K562 (cell line): ENCODE results near the gene WRAP53. TPM values are rescaled to one million over a fixed set of nuclear protein-coding genes. Genes with fewer than 3 reads are reported as not detected.

Experiments used
- ATAC-seq: fragments of 200-7000 bp; cut with Tn5 transposase; 3 replicates; pipeline ENCODE4 v1.9.1; 2020; ENCODE audit warnings: moderate library complexity
- BruUV-seq: library from RNA; stranded (reverse); fragments of 400-500 nt; replicated peaks from 2 replicates; lab custom pipeline; 2021; lab: Mats Ljungman, UMichigan
- CTCF ChIA-PET: fragments of 300-600 bp; formaldehyde crosslinking; extraction: SDS; loops from one replicate; lab custom pipeline; 2021; ENCODE audit warnings: low intra/inter-chr PET ratio; lab: Yijun Ruan, JAX
- POLR2A ChIA-PET: fragments of 300-600, 350-650 bp; sonication (Branson Sonifier 250); formaldehyde crosslinking; extraction: SDS; loops from one replicate; lab custom pipeline; 2021; ENCODE audit warnings: antibody characterized with exemption, inconsistent platforms; lab: Yijun Ruan, JAX
- DNase-seq, 4 experiments: peaks; one replicate each; pipeline versions ENCODE4 v3.0.0 to v3.0.0-alpha.2; 2011 to 2018; ENCODE audit warnings: low spot score in 3 of 4, mixed read lengths in 3 of 4; ENCODE audit errors: extremely low read depth in 1 of 4
- FAIRE-seq: peaks from 2 replicates; lab custom pipeline; 2011; peaks lifted over from hg19 to GRCh38; lab: Jason Lieb, UNC
- H2AFZ ChIP-seq: 2 replicates; pipeline ENCODE4 v1.6.0; 2011; ENCODE audit warnings: low read depth, low read length, control low read depth, inconsistent platforms
- H3K27ac ChIP-seq: fragments of 200-600 bp; 3 replicates; pipeline ENCODE4 v1.8.0; 2011; ENCODE audit warnings: low read depth, mild to moderate bottlenecking, control low read depth, inconsistent platforms, low read length, moderate library complexity, mixed read lengths; ENCODE audit errors: extremely low read depth
- H3K27me3 ChIP-seq, 2 experiments: fragments of 300-600 bp in 1 of 2; 2 replicates in 1 of 2; 3 replicates in 1 of 2; pipeline versions ENCODE4 v1.6.0 to v1.8.0; 2011; ENCODE audit warnings: inconsistent platforms in 2 of 2, low read length in 2 of 2, mild to moderate bottlenecking in 1 of 2, mixed read lengths in 1 of 2, moderate library complexity in 1 of 2; ENCODE audit not compliant: control insufficient read depth in 2 of 2, insufficient read depth in 2 of 2
- H3K36me3 ChIP-seq: fragments of 300-600 bp; 3 replicates; pipeline ENCODE4 v1.8.0; 2011; ENCODE audit warnings: mild to moderate bottlenecking, low read length, inconsistent platforms; ENCODE audit not compliant: control insufficient read depth, insufficient read depth
- H3K4me1 ChIP-seq, 2 experiments: fragments of 200-600 bp in 1 of 2; replicated peaks in 1 of 2; 2 replicates in 1 of 2; 3 replicates in 1 of 2; pipeline versions ENCODE4 v1.5.1 to v1.8.0; 2011; ENCODE audit warnings: inconsistent platforms in 2 of 2, low read length in 2 of 2, mild to moderate bottlenecking in 1 of 2, mixed read lengths in 1 of 2, moderate library complexity in 1 of 2; ENCODE audit not compliant: control insufficient read depth in 2 of 2, insufficient read depth in 2 of 2
- H3K4me2 ChIP-seq: 2 replicates; pipeline ENCODE4 v1.6.1; 2011; ENCODE audit warnings: low read length, control low read depth, inconsistent platforms, mixed read lengths; ENCODE audit not compliant: insufficient read depth
- H3K4me3 ChIP-seq: fragments of 200-600 bp; sonication (generic), shearing (Covaris generic); 2 replicates; pipeline ENCODE4 v1.5.1; 2016; ENCODE audit warnings: control low read depth, inconsistent platforms
- H3K79me2 ChIP-seq: fragments of 200-600 bp; 3 replicates; pipeline ENCODE4 v1.8.0; 2011; ENCODE audit warnings: low read length, inconsistent platforms; ENCODE audit not compliant: control insufficient read depth, insufficient read depth
- H3K9ac ChIP-seq, 2 experiments: 2 replicates each; pipeline versions ENCODE4 v1.6.0 to v1.6.1; 2011; ENCODE audit warnings: low read depth in 2 of 2, low read length in 2 of 2, control low read depth in 1 of 2, inconsistent platforms in 1 of 2, mild to moderate bottlenecking in 1 of 2, mixed read lengths in 1 of 2; ENCODE audit not compliant: insufficient read depth in 1 of 2
- H3K9me1 ChIP-seq: one replicate; pipeline ENCODE4 v1.6.0; 2011; ENCODE audit warnings: inconsistent platforms, mild to moderate bottlenecking, low read length, moderate library complexity; ENCODE audit not compliant: control insufficient read depth, insufficient read depth
- H3K9me3 ChIP-seq: replicated peaks from 2 replicates; pipeline ENCODE4 v1.5.1; 2011; ENCODE audit warnings: low read depth, low read length, inconsistent platforms; ENCODE audit not compliant: control insufficient read depth, insufficient read depth
- H4K20me1 ChIP-seq: replicated peaks from 2 replicates; pipeline ENCODE4 v1.6.1; 2011; ENCODE audit warnings: low read length, inconsistent platforms, mixed read lengths; ENCODE audit not compliant: control insufficient read depth, insufficient read depth
- FOXP1 ChIP-seq: sonication (generic); formaldehyde crosslinking; IDR thresholded peaks from 2 replicates; pipeline ENCODE4 v1.8.0; 2022; ENCODE audit warnings: mild to moderate bottlenecking, missing genetic modification reagents
- MEIS2 ChIP-seq: fragments of 450-650 bp; IDR thresholded peaks from 2 replicates; pipeline ENCODE4 v1.6.1; 2014; ENCODE audit warnings: mild to moderate bottlenecking; ENCODE audit not compliant: partially characterized antibody
- NRF1 ChIP-seq, 2 experiments: fragments of 450-650 bp; IDR thresholded peaks in 1 of 2; conservative IDR thresholded peaks in 1 of 2; 2 replicates each; pipeline ENCODE4 v1.6.1; 2014; ENCODE audit warnings: mild to moderate bottlenecking in 2 of 2
- ZNF408 ChIP-seq: fragments of 250-450 bp; sonication (Bioruptor Pico); IDR thresholded peaks from 2 replicates; pipeline ENCODE4 v1.4.0; 2020; ENCODE audit warnings: low read depth, mild to moderate bottlenecking, moderate library complexity
- WGBS: fragments of 100-300 bp; shearing (Covaris generic); methylation state at CpG from one replicate; pipeline ENCODE4 v1.1.6; 2016; ENCODE audit warnings: low coverage, mixed read lengths; ENCODE audit not compliant: insufficient coverage; ENCODE audit errors: missing lambda C conversion rate; 5-methylcytosine and 5-hydroxymethylcytosine counted together
- in situ Hi-C: fragments of 300-500 bp; cut with MboI; formaldehyde crosslinking; loops from 4 replicates; pipeline ENCODE4 v1.15.0; 2018; ENCODE audit warnings: inconsistent platforms, mixed read lengths
- intact Hi-C: fragments of 100-400 bp; cut with micrococcal nuclease; formaldehyde crosslinking; loops from 2 replicates; pipeline ENCODE4 v1.14.2; 2022
- polyA plus RNA-seq, 8 experiments: library from polyadenylated mRNA; depleted of rRNA in 4 of 8; stranded (reverse) in 5 of 8; unstranded in 3 of 8; fragments of >200 nt; fragmentation: Nextera tagmentation in 2 of 8; fragmentation: Illumina TruSeq in 1 of 8; extraction: Ambion mirVana in 2 of 8; extraction: Trizol in 1 of 8; gene quantifications; 2 replicates each; pipeline versions ENCODE4 v1.2.1 to v1.2.3, GENCODE V29; 2011 to 2014; ENCODE audit warnings: inconsistent platforms in 1 of 8, missing spikeins in 1 of 8
- total RNA-seq, 7 experiments: library from RNA; depleted of rRNA in 6 of 7; stranded (reverse); fragments of >200 nt in 6 of 7; fragmentation: Illumina TruSeq in 2 of 7; extraction: Trizol in 2 of 7; gene quantifications; 2 replicates each; pipeline versions ENCODE4 v1.2.1 to v1.2.3, GENCODE V29; 2011 to 2021; ENCODE audit warnings: low replicate concordance in 1 of 7
- TF ChIP-seq, protein P1 (sequence below), 2 experiments: IDR thresholded peaks in 1 of 2; conservative IDR thresholded peaks in 1 of 2; 2 replicates each; pipeline ENCODE4 v1.6.1; 2016; ENCODE audit warnings: low read depth in 2 of 2, mild to moderate bottlenecking in 1 of 2, missing compliant biosample characterization in 1 of 2, missing genetic modification characterization in 1 of 2, moderate library complexity in 1 of 2
- TF ChIP-seq, protein P2 (sequence below): sonication (generic); formaldehyde crosslinking; IDR thresholded peaks from 2 replicates; pipeline ENCODE4 v1.4.0; 2020; ENCODE audit warnings: mild to moderate bottlenecking, missing genetic modification reagents

Gene WRAP53
- total and polyA plus RNA-seq, 9 of the 15 experiments (the other 6 are each of a cell fraction or from before 2014, with no cell fraction given): 0.72 to 18.2 (median 13.4) TPM

DNA sequence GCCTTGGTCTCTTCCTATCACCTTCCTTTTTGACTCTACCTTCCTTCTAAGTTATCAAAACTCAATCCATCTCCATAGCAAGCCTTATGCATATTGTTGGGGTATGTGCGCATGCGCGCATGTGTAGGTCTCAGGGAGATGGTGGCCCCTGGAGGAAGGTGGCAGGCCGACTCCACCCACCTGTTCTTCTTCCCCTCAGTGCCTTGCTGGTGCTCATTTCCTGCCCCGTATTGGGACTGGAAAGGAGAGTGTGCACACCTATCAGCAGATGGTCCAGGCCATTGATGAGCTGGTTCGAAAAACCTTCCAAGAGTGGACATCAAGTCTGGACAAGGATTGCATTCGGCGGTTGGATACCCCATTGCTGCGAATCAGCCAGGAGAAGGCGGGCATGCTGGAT lies 54.5 kb downstream of the WRAP53 start:
- Histone ChIP-seq H3K36me3 (no peaks in the 10 kb centered on the region), H3K9me1 (no peaks in the 10 kb centered on the region), H2AFZ (no peak overlapping the region), H3K4me2 (peak overlapping the region; percentile 49; the same call in 1 of the 2 replicates), H3K4me1 (peaks cover 0 to 4% of the 10 kb centered on the region in 2 experiments; a peak in 3 of 5 replicates), H3K4me3 (no peak overlapping the region), H3K27me3 (peaks cover 15 to 39% of the 10 kb centered on the region in 2 experiments; a peak in 4 of 5 replicates), H4K20me1 (0 out of 2 replicates have a peak, but pooled peaks cover 3% of the 10 kb centered on the region), H3K79me2 (no peaks in the 10 kb centered on the region), H3K9ac (no peak overlapping the region), H3K9me3 (no peaks in the 10 kb centered on the region), H3K27ac (no peak overlapping the region)
- in situ Hi-C loops (loop anchor here (10.0 kb wide), 1 partner anchor 242 kb away; no protein-coding TSS in a partner anchor), intact Hi-C loops (loop anchor here (1.0 to 10.0 kb wide), 6 partner anchors 80 to 315 kb away; partner anchors contain the start of genes CYB5D1, NAA38 and TMEM88)
- TF ChIP-seq ZNF408 (CRISPR knock-in tag): no peak
- peak; percentile 77 to 81 for TF ChIP-seq NRF1 (conservative IDR thresholded peaks at IDR 0.05 in 1 of 2, IDR thresholded peaks at IDR 0.05 in 1 of 2)
- ChIA-PET CTCF (interaction anchor here (0.7 to 2.3 kb wide), 8 partner anchors 80 to 317 kb away, joined by 3 to 12 read pairs (median 6); partner anchors contain the start of genes CYB5D1 and NAA38), POLR2A (no interaction called here)
- FAIRE-seq: no peak
- peak; percentile 60; the same call in 2 of the 3 replicates for ATAC-seq
- DNase-seq: peak; percentile 23 to 44 (median 40)
- 4% methylated on average over 6 of the region's 10 CpGs for WGBS
- BruUV-seq: no TSS peak

DNA sequence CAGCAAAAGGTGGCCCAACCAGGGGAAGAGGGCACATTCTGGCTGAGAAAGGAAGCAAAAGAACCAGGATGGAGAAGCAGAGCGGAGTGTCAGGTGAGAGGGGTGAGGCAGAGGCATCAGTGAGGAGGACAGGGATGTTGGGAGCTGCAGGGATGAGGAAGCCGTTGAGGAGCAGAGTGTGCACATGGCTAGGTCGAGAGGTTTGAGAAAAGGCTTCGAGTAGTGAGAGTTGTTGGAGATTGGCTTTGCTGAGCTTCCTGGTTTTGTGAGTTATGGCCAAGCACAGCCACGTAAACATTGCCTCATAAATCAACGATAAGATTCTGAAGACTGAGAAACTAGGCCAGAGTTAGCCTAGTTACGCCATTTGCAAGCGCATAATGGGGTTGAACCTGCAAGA lies 56.1 kb downstream of the WRAP53 start:
- Histone ChIP-seq H3K4me3 (no peak overlapping the region), H2AFZ (no peak overlapping the region), H4K20me1 (no peaks in the 10 kb centered on the region), H3K9me1 (no peaks in the 10 kb centered on the region), H3K79me2 (no peaks in the 10 kb centered on the region), H3K27ac (no peak overlapping the region), H3K27me3 (peaks cover 12 to 26% of the 10 kb centered on the region in 2 experiments; a peak in 4 of 5 replicates), H3K36me3 (no peaks in the 10 kb centered on the region), H3K9ac (no peak overlapping the region), H3K4me1 (peaks cover 0 to 4% of the 10 kb centered on the region in 2 experiments; a peak in 3 of 5 replicates), H3K4me2 (no peak overlapping the region), H3K9me3 (no peaks in the 10 kb centered on the region)
- DNase-seq (no peak), FAIRE-seq (no peak), ATAC-seq (no peak)
- 17% methylated on average over 8 of the region's 8 CpGs for WGBS
- in situ Hi-C loops: loop anchor here (10.0 kb wide), 1 partner anchor 240 kb away; no protein-coding TSS in a partner anchor
- BruUV-seq: no TSS peak
- intact Hi-C loops: loop anchor here (5.0 to 10.0 kb wide), 2 partner anchors 110 to 153 kb away; partner anchors contain the start of genes CYB5D1, NAA38 and TMEM88
- ChIA-PET CTCF (interaction anchor here (1.3 to 2.3 kb wide), 5 partner anchors 113 to 313 kb away, joined by 6 to 12 read pairs (median 7); partner anchors contain the start of genes CYB5D1 and NAA38), POLR2A (interaction anchor here (0.6 to 1.7 kb wide), 2 partner anchors 58 to 238 kb away, joined by 3 to 9 read pairs; partner anchors contain the start of gene TP53)
- no peak for TF ChIP-seq FOXP1 (CRISPR knock-in tag)
- TF ChIP-seq MEIS2: peak; percentile 35
- TF ChIP-seq, protein P1, sequence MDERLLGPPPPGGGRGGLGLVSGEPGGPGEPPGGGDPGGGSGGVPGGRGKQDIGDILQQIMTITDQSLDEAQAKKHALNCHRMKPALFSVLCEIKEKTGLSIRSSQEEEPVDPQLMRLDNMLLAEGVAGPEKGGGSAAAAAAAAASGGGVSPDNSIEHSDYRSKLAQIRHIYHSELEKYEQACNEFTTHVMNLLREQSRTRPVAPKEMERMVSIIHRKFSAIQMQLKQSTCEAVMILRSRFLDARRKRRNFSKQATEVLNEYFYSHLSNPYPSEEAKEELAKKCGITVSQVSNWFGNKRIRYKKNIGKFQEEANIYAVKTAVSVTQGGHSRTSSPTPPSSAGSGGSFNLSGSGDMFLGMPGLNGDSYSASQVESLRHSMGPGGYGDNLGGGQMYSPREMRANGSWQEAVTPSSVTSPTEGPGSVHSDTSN (CRISPR knock-in tag; IDR thresholded peaks at IDR 0.05; ENCODE audit: low read depth): no peak
- TF ChIP-seq, protein P1 (tag; conservative IDR thresholded peaks at IDR 0.05; ENCODE audit: low read depth): peak; percentile 73
- TF ChIP-seq, protein P2, sequence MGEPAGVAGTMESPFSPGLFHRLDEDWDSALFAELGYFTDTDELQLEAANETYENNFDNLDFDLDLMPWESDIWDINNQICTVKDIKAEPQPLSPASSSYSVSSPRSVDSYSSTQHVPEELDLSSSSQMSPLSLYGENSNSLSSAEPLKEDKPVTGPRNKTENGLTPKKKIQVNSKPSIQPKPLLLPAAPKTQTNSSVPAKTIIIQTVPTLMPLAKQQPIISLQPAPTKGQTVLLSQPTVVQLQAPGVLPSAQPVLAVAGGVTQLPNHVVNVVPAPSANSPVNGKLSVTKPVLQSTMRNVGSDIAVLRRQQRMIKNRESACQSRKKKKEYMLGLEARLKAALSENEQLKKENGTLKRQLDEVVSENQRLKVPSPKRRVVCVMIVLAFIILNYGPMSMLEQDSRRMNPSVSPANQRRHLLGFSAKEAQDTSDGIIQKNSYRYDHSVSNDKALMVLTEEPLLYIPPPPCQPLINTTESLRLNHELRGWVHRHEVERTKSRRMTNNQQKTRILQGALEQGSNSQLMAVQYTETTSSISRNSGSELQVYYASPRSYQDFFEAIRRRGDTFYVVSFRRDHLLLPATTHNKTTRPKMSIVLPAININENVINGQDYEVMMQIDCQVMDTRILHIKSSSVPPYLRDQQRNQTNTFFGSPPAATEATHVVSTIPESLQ (CRISPR knock-in tag): no peak
